ENCODE data around the gene EFCAB12.

EFCAB12 gene

GRCh38 chr3:129428376-129429079 lies at the start of gene EFCAB12:
Gene EFCAB12 (minus strand): TSS chr3:129428636. CDS start chr3:129428488, 148 bp downstream.
- DNase-seq (ENCODE audit: low spot score) = peak; percentile 80

GRCh38 chr3:129476586-129476985 lies 48.1 kb upstream of the EFCAB12 start:
- DNase-seq (ENCODE audit: low spot score) = no peak

- DNase-seq (ENCODE audit: low spot score) = no peak
These were observed 47.4 kb upstream of the EFCAB12 start for GRCh38 chr3:129475863-129476262.

- DNase-seq (ENCODE audit: low spot score) = no peak
These were observed 46.8 kb upstream of the EFCAB12 start for GRCh38 chr3:129474984-129475804.

- DNase-seq (ENCODE audit: low spot score) = no peak
These were observed 45.3 kb upstream of the EFCAB12 start for GRCh38 chr3:129473769-129474152.

GRCh38 chr3:129473067-129473768 lies 44.8 kb upstream of the EFCAB12 start:
- no peak for DNase-seq (ENCODE audit: low spot score)

- DNase-seq (ENCODE audit: low spot score) = no peak
These were observed 42.4 kb upstream of the EFCAB12 start for GRCh38 chr3:129470861-129471260.

GRCh38 chr3:129469026-129469425 lies 40.6 kb upstream of the EFCAB12 start:
- no peak for DNase-seq (ENCODE audit: low spot score)

GRCh38 chr3:129467932-129468331 lies 39.5 kb upstream of the EFCAB12 start:
- DNase-seq (ENCODE audit: low spot score) = no peak

- no peak for DNase-seq (ENCODE audit: low spot score)
These were observed 35.3 kb upstream of the EFCAB12 start for GRCh38 chr3:129463716-129464115.

- DNase-seq (ENCODE audit: low spot score) = no peak
These were observed 34.7 kb upstream of the EFCAB12 start for GRCh38 chr3:129463094-129463493.

- no peak for DNase-seq (ENCODE audit: low spot score)
These were observed 34.0 kb upstream of the EFCAB12 start for GRCh38 chr3:129462361-129462968.

GRCh38 chr3:129461461-129462146 lies 33.2 kb upstream of the EFCAB12 start:
- DNase-seq (ENCODE audit: low spot score) = peak; percentile 22

- DNase-seq (ENCODE audit: low spot score) = peak; percentile 68
These were observed 32.6 kb upstream of the EFCAB12 start for GRCh38 chr3:129461022-129461421.

GRCh38 chr3:129460572-129460971 lies 32.1 kb upstream of the EFCAB12 start:
- DNase-seq (ENCODE audit: low spot score) = no peak

- DNase-seq (ENCODE audit: low spot score) = no peak
These were observed 31.7 kb upstream of the EFCAB12 start for GRCh38 chr3:129460155-129460554.

GRCh38 chr3:129453732-129454131 lies 25.3 kb upstream of the EFCAB12 start:
- no peak for DNase-seq (ENCODE audit: low spot score)

- DNase-seq (ENCODE audit: low spot score) = no peak
These were observed 21.1 kb upstream of the EFCAB12 start for GRCh38 chr3:129449279-129450115.

- no peak for DNase-seq (ENCODE audit: low spot score)
These were observed 19.9 kb upstream of the EFCAB12 start for GRCh38 chr3:129448186-129448895.

- DNase-seq (ENCODE audit: low spot score) = no peak
These were observed 18.5 kb upstream of the EFCAB12 start for GRCh38 chr3:129446926-129447325.

Measured in SW480 (cell line).